HG02943 (cell line): ENCODE measurements around the gene TBRG4.
"Not testable (repeated sequence)": the region's sequence is repeated elsewhere in the genome, so short reads cannot be mapped to it uniquely, and the experiment has no call there.

ENCODE experiments used
- ATAC-seq: cut with Tn5 transposase; IDR thresholded peaks from one replicate; pipeline ENCODE4 v1.9.1; 2021; ENCODE audit warnings: mild to moderate bottlenecking, low read depth, moderate library complexity; ENCODE audit not compliant: unreplicated experiment

TBRG4 gene

GRCh38 chr7:45118889-45119331 is 7.4 kb upstream of the TBRG4 start:
- ATAC-seq = no peak

DNA sequence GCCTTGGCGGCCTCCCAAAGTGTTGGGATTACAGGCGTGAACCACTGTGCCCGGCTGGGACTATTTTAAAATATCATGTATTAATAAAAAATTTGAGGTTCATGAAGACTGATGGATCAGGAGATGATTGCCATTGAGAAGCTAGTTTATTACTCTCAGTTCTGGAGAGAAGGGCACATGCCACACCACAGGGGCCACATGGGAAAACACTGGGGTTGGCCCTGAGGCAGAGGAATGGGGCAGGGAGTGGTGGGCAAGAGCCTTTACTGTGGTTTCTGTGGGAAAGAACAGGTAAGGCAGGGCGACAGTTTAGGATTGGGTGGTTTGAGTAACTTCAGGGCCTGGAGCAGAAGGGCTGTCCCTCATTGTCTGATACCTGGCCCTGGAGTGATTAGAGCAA is 6.8 kb upstream of the TBRG4 start:
- ATAC-seq = no peak

DNA sequence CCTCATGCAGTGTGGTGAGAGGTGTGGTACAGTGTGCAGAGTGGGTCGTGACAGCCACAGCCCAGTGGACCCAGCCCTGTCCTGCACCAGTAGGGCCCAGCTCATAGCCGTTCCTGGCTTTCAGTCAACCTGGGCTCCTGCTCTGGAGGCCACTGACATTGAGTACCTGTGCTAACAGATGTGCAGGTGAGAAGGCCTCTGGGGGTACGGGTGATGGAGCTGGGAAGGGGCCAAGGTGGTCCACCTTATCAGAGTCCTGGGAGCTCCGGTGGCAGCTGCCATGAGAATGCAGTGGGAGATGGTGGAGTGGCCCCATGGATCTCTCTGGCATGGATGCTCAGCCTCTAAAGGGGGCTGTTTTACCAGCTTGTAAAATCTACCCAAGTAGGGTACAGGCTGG is 6.1 kb upstream of the TBRG4 start:
- ATAC-seq = no peak

GRCh38 chr7:45116048-45116447 is 4.6 kb upstream of the TBRG4 start:
- ATAC-seq = no peak

GRCh38 chr7:45114926-45115325 is 3.4 kb upstream of the TBRG4 start:
- ATAC-seq = no peak

DNA sequence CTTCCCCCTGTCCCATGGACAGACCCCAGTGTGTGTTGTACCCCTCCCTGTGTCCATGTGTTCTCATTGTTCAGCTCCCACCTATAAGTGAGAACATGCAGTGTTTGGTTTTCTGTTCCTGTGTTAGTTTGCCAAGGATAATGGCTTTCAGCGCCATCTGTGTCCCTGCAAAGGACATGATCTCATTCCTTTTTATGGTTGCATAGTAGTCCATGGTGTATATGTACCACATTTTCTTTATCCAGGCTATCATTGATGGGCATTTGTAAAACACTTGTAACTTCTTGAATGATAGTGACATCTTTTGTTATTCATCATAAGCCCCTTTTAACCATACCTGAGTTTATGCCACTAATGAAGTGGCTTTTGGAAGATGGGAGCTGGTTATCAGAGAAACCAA is 2.8 kb upstream of the TBRG4 start:
- not testable (repeated sequence) for ATAC-seq

GRCh38 chr7:45112648-45113047 is 1.2 kb upstream of the TBRG4 start:
- ATAC-seq = no peak

GRCh38 chr7:45108863-45109262 is 2.6 kb downstream of the TBRG4 start:
- no peak for ATAC-seq

DNA sequence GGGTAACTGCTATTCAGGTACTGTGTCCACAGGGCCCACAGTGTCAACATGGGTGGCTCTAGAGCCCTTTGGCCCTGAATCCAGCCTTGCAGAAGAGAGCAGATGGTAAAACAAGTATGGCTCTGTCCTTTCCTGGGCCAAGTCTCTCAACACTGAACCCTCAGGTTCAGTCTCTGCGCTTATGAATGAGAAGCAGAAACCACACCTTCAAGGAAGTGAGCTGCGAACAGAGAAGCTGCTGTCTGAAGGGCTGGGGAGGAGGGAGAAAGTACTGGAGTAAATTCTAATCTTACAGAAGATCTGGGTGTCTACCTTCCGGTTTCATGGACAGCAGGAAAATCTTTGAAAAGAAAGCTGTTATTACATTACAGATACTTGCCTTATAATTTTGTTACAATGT is 4.1 kb downstream of the TBRG4 start:
- ATAC-seq = no peak

DNA sequence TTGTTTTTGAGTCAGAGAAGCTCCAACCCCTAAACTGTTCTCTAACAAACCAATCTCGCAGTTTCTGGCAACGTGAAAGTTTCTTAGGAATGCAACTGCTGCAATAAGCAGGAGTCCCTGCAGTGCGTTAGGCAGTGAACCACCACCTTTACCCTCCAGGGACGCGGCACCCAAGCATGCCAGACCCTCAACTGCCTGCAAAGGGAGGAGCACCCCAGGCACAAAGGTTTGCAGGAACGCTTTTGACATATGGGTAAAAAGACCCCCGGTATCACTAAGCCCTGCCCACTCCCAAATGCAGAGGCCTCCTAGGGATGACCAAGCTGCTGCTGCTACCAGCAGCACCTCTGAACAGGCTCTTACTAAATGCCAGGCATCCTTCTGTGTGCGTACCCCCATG is 4.7 kb downstream of the TBRG4 start:
- no peak for ATAC-seq

GRCh38 chr7:45105588-45106188 is 5.8 kb downstream of the TBRG4 start:
- no peak for ATAC-seq

GRCh38 chr7:45104844-45105587 is 6.5 kb downstream of the TBRG4 start:
- no peak for ATAC-seq

- ATAC-seq = no peak
Observed at GRCh38 chr7:45103958-45104843, 7.3 kb downstream of the TBRG4 start.

- no peak for ATAC-seq
Observed at GRCh38 chr7:45102785-45103712, 8.4 kb downstream of the TBRG4 start.

DNA sequence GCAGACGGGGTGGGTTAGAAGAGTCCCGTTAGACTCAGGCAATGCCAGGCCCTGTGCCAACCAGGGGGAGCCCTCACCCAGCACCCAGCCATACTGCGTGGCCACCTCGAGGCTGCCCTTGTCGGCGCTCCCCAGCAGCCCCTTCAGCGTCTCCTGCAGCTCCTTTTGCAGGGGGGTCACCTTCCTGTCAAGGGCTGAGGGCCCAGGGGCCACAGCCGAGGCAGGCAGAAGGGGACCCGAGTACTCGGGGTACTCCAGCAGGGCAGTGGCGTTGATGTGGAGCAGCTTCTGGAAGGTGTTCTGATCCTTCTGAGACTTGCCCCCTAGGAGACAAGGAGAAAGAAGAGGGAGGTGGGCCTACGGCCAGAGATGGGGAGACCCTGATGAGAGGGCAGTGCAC is 9.7 kb downstream of the TBRG4 start:
- ATAC-seq = no peak

- ATAC-seq = no peak
Observed at GRCh38 chr7:45100761-45101480, 10.6 kb downstream of the TBRG4 start.

- ATAC-seq = no peak
Observed at GRCh38 chr7:45099891-45100760, 11.4 kb downstream of the TBRG4 start.

DNA sequence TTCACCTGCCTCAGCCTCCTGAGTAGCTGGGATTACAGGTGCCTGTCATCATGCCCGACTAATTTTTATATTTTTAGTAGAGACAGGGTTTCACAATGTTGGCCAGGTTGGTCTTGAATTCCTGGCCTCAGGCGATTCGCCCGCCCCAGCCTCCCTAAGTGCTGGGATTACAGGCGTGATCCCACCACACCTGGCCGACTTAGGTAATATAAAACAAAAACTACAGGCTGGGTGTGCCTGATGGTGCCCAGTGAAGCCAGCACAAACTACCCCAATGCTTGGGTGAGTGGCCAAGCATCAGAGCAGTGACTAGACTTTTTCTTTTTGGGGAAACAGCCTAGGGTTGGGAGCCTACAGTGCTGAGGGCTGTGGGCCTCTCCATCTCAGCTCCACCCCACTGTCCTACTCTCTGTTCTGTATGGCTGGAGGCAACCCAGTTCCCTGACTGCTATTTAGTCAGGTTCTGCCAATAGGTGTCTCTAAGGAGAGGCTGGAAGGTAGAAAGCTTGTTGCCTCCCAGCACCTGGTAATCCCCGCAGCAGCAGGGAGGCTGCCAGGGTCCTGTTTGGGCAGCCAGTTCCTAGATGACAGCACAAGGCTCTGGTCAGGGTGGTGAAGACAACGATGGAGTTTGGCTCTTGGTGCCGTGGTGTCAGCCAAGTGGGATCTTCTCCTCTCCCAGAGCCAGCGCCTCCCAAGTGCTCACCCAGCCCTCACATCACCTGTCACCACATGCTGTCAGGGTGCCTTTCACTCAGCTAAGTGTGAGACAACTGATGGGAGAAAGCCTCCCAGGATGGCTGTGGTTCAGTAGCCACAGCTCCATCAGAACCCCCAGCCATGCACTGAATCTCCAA is 12.3 kb downstream of the TBRG4 start:
- ATAC-seq = no peak
